ENCODE measurements around the gene RABGAP1L. TPM values are rescaled to one million over a fixed set of nuclear protein-coding genes. Genes with fewer than 3 reads are reported as not detected.
"Not testable (repeated sequence)": the region's sequence is repeated elsewhere in the genome, so short reads cannot be mapped to it uniquely, and the experiment has no call there.

The RABGAP1L gene
- polyA plus RNA-seq, 1 donor (not counting 4 experiments of a cell fraction or from before 2014, with no cell fraction given): 24.2 TPM

GRCh38 chr1:174491606-174492005, 332.3 kb downstream of the RABGAP1L start:
- no peak overlapping the region for H3K27ac ChIP-seq (ENCODE audit: control insufficient read depth, insufficient read depth, low read length)
- H3K9ac ChIP-seq (ENCODE audit: control insufficient read depth, extremely low read depth, insufficient read depth, low read length): no peak overlapping the region
- dilution Hi-C loops (cut with MboI; ENCODE audit: extremely low pct_ligation_motif_present, low sequenced_read_pairs): no loop called here
- no peaks in the 10 kb centered on the region for H3K4me1 ChIP-seq (ENCODE audit: control insufficient read depth, extremely low read depth, insufficient read depth, low read length)
- no peak overlapping the region for H3K4me2 ChIP-seq (ENCODE audit: control insufficient read depth, extremely low read depth, insufficient read depth, low read depth, low read length)
- FAIRE-seq (no peak), DNase-seq (ENCODE audit: low read depth, low spot score) (no peak)
- no peaks in the 10 kb centered on the region for H4K20me1 ChIP-seq (ENCODE audit: control insufficient read depth, extremely low read depth, insufficient read depth, low read length)
- TF ChIP-seq EZH2 (IDR thresholded peaks at IDR 0.05; ENCODE audit: low read length) (no peak), CTCF (optimal IDR thresholded peaks at IDR 0.05 in 1 of 3, IDR thresholded peaks at IDR 0.05 in 1 of 3, conservative IDR thresholded peaks at IDR 0.05 in 1 of 3; ENCODE audit: extremely low read depth in 1 of 3, insufficient read depth in 2 of 3, low read length in 3 of 3) (no peak)
- no peaks in the 10 kb centered on the region for H3K9me1 ChIP-seq (ENCODE audit: control insufficient read depth, extremely low read depth, insufficient read depth, low read length)
- no peaks in the 10 kb centered on the region for H3K27me3 ChIP-seq (ENCODE audit: control insufficient read depth, extremely low read depth, insufficient read depth, low read length)
- H3K9me3 ChIP-seq (ENCODE audit: control insufficient read depth, low read depth, low read length): no peaks in the 10 kb centered on the region
- no peak overlapping the region for H2AFZ ChIP-seq (ENCODE audit: control insufficient read depth, low read length)
- H3K36me3 ChIP-seq (ENCODE audit: control insufficient read depth in 2 of 2, extremely low read depth in 1 of 2, insufficient read depth in 2 of 2, low read length in 2 of 2): no peaks in the 10 kb centered on the region
- no peak overlapping the region for H3K4me3 ChIP-seq (ENCODE audit: control insufficient read depth in 2 of 3, extremely low read depth in 1 of 3, insufficient read depth in 2 of 3, low read depth in 1 of 3, low read length in 3 of 3)
- no peaks in the 10 kb centered on the region for H3K79me2 ChIP-seq (ENCODE audit: control insufficient read depth, insufficient read depth, low read length)

DNA sequence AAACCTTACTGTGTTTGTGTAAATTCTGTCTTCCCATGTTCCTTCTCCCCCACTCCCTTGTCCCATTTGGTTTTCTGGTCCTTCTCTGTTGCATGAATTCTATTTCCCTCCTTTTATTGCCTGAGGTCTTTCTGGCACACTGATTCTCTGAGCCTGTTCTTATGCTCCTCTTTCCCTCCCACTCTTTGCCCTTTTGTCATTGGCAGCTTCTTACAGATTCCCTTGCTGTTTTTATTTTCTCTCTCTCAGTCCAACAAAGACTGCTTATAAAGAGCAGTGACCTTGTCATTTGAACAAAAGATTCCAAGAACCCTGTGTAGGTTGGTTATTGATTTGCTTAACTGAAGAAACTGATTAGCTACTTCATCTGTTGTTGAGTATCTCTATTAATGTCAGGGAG, 338.2 kb downstream of the RABGAP1L start:
- Histone ChIP-seq H3K4me2 (ENCODE audit: control insufficient read depth, extremely low read depth, insufficient read depth, low read depth, low read length) (no peak overlapping the region), H3K4me3 (ENCODE audit: control insufficient read depth in 2 of 3, extremely low read depth in 1 of 3, insufficient read depth in 2 of 3, low read depth in 1 of 3, low read length in 3 of 3) (no peak overlapping the region), H3K27ac (ENCODE audit: control insufficient read depth, insufficient read depth, low read length) (no peak overlapping the region), H3K9me1 (ENCODE audit: control insufficient read depth, extremely low read depth, insufficient read depth, low read length) (no peaks in the 10 kb centered on the region), H3K79me2 (ENCODE audit: control insufficient read depth, insufficient read depth, low read length) (no peaks in the 10 kb centered on the region), H3K27me3 (ENCODE audit: control insufficient read depth, extremely low read depth, insufficient read depth, low read length) (no peaks in the 10 kb centered on the region), H3K4me1 (ENCODE audit: control insufficient read depth, extremely low read depth, insufficient read depth, low read length) (no peaks in the 10 kb centered on the region), H3K9ac (ENCODE audit: control insufficient read depth, extremely low read depth, insufficient read depth, low read length) (no peak overlapping the region), H3K9me3 (ENCODE audit: control insufficient read depth, low read depth, low read length) (no peaks in the 10 kb centered on the region), H4K20me1 (ENCODE audit: control insufficient read depth, extremely low read depth, insufficient read depth, low read length) (no peaks in the 10 kb centered on the region), H3K36me3 (ENCODE audit: control insufficient read depth in 2 of 2, extremely low read depth in 1 of 2, insufficient read depth in 2 of 2, low read length in 2 of 2) (no peaks in the 10 kb centered on the region), H2AFZ (ENCODE audit: control insufficient read depth, low read length) (no peak overlapping the region)
- TF ChIP-seq CTCF (optimal IDR thresholded peaks at IDR 0.05 in 1 of 3, IDR thresholded peaks at IDR 0.05 in 1 of 3, conservative IDR thresholded peaks at IDR 0.05 in 1 of 3; ENCODE audit: extremely low read depth in 1 of 3, insufficient read depth in 2 of 3, low read length in 3 of 3) (no peak), EZH2 (IDR thresholded peaks at IDR 0.05; ENCODE audit: low read length) (no peak)
- FAIRE-seq: no peak
- no peak for DNase-seq (ENCODE audit: low read depth, low spot score)
- dilution Hi-C loops (cut with MboI; ENCODE audit: extremely low pct_ligation_motif_present, low sequenced_read_pairs): no loop called here

GRCh38 chr1:174516755-174517154, 357.4 kb downstream of the RABGAP1L start:
- H3K79me2 ChIP-seq (ENCODE audit: control insufficient read depth, insufficient read depth, low read length); H3K27ac ChIP-seq (ENCODE audit: control insufficient read depth, insufficient read depth, low read length); FAIRE-seq: not testable (repeated sequence)

More at GRCh38 chr1:174516755-174517154, 357.4 kb downstream of the RABGAP1L start:
- H4K20me1 ChIP-seq (ENCODE audit: control insufficient read depth, extremely low read depth, insufficient read depth, low read length); H3K4me2 ChIP-seq (ENCODE audit: control insufficient read depth, extremely low read depth, insufficient read depth, low read depth, low read length); H3K27me3 ChIP-seq (ENCODE audit: control insufficient read depth, extremely low read depth, insufficient read depth, low read length); H3K9me1 ChIP-seq (ENCODE audit: control insufficient read depth, extremely low read depth, insufficient read depth, low read length); H3K9me3 ChIP-seq (ENCODE audit: control insufficient read depth, low read depth, low read length); H3K36me3 ChIP-seq (ENCODE audit: control insufficient read depth in 2 of 2, extremely low read depth in 1 of 2, insufficient read depth in 2 of 2, low read length in 2 of 2); H3K9ac ChIP-seq (ENCODE audit: control insufficient read depth, extremely low read depth, insufficient read depth, low read length); dilution Hi-C loops (cut with MboI; ENCODE audit: extremely low pct_ligation_motif_present, low sequenced_read_pairs); H2AFZ ChIP-seq (ENCODE audit: control insufficient read depth, low read length); DNase-seq (ENCODE audit: low read depth, low spot score); H3K4me3 ChIP-seq (ENCODE audit: control insufficient read depth in 2 of 3, extremely low read depth in 1 of 3, insufficient read depth in 2 of 3, low read depth in 1 of 3, low read length in 3 of 3); H3K4me1 ChIP-seq (ENCODE audit: control insufficient read depth, extremely low read depth, insufficient read depth, low read length): not testable (repeated sequence)

Measured in keratinocyte (primary cell).